Liver (tissue), 3 donors: ENCODE data around the gene CGN.

Experiments used
- CTCF ChIP-seq: fragments of 150-350 bp; IDR thresholded peaks from 2 replicates; pipeline ENCODE4 v1.5.1; 2017; ENCODE audit warnings: improper control_type of control experiment, low read depth, low read length; ENCODE audit not compliant: missing input control
- EGR1 ChIP-seq, 2 donors: IDR thresholded peaks; 2 replicates each; pipeline ENCODE4 v1.6.1; 2016 to 2018; ENCODE audit warnings: antibody characterized with exemption in 2 of 2, low read depth in 2 of 2
- GABPA ChIP-seq, 2 donors: IDR thresholded peaks in 1 of 2; conservative IDR thresholded peaks in 1 of 2; 2 replicates each; pipeline ENCODE4 v1.6.1; 2016; ENCODE audit warnings: antibody characterized with exemption in 2 of 2, mild to moderate bottlenecking in 1 of 2, moderate library complexity in 1 of 2
- HNF4A ChIP-seq, 2 donors: conservative IDR thresholded peaks; 2 replicates each; pipeline ENCODE4 v1.6.1; 2016; ENCODE audit warnings: antibody characterized with exemption in 2 of 2, mild to moderate bottlenecking in 2 of 2
- JUND ChIP-seq, 2 donors: IDR thresholded peaks; 2 replicates each; pipeline ENCODE4 v1.6.1; 2016; ENCODE audit warnings: antibody characterized with exemption in 2 of 2
- RXRA ChIP-seq, 2 donors: IDR thresholded peaks; 2 replicates each; pipeline ENCODE4 v1.6.1; 2017 to 2018; ENCODE audit warnings: antibody characterized with exemption in 2 of 2, mild to moderate bottlenecking in 1 of 2
- YY1 ChIP-seq: IDR thresholded peaks from 2 replicates; pipeline ENCODE4 v1.6.1; 2016; ENCODE audit warnings: antibody characterized with exemption, mild to moderate bottlenecking
- TF ChIP-seq, protein P1 (sequence below): IDR thresholded peaks from 2 replicates; pipeline ENCODE4 v1.6.1; 2016; ENCODE audit warnings: antibody characterized with exemption
- donor health status: healthy.
- donor health status: healthy.

DNA sequence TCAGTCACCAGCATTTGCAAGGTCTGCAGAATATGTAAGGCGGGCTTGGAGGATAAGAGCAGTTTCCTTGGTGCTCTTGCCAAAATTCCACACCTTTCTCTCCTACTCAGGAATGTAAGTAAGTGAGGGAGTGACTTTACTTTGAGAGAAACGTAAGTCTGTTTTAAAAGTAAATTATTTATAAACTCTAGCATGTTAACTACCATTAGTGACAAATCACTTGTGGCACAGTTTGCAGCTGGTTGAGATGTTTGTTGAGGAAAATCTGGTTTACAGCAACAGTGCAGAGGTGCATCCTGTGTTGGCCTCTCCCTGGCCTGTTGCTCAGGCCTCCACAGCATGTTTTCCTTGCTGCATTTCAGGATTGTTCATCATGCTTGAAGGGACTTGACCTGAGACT lies 8.5 kb downstream of the CGN start:
- no peak for TF ChIP-seq EGR1 (IDR thresholded peaks at IDR 0.05; ENCODE audit: low read depth in 2 of 2)
- no peak for TF ChIP-seq CTCF
- no peak for TF ChIP-seq GABPA (IDR thresholded peaks at IDR 0.05 in 1 of 2, conservative IDR thresholded peaks at IDR 0.05 in 1 of 2)
- TF ChIP-seq, protein P1, sequence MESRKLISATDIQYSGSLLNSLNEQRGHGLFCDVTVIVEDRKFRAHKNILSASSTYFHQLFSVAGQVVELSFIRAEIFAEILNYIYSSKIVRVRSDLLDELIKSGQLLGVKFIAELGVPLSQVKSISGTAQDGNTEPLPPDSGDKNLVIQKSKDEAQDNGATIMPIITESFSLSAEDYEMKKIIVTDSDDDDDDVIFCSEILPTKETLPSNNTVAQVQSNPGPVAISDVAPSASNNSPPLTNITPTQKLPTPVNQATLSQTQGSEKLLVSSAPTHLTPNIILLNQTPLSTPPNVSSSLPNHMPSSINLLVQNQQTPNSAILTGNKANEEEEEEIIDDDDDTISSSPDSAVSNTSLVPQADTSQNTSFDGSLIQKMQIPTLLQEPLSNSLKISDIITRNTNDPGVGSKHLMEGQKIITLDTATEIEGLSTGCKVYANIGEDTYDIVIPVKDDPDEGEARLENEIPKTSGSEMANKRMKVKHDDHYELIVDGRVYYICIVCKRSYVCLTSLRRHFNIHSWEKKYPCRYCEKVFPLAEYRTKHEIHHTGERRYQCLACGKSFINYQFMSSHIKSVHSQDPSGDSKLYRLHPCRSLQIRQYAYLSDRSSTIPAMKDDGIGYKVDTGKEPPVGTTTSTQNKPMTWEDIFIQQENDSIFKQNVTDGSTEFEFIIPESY: no peak
- TF ChIP-seq HNF4A (conservative IDR thresholded peaks at IDR 0.05): no peak
- no peak for TF ChIP-seq RXRA (IDR thresholded peaks at IDR 0.05)
- TF ChIP-seq JUND (IDR thresholded peaks at IDR 0.05): no peak
- TF ChIP-seq YY1: no peak
